Activated CD4-positive, alpha-beta T cell treated with anti-CD3 and anti-CD28 coated beads, Interleukin-2, amount 10 ng/mL, durations not matched to agents 24 days and 14 days (primary cell): ENCODE results near the gene MAPK8. TPM values are rescaled to one million over a fixed set of nuclear protein-coding genes. Genes with fewer than 3 reads are reported as not detected.

Source experiments
- DNase-seq: peaks from one replicate; pipeline ENCODE4 v3.0.0; 2022
- H3K27ac Mint-ChIP-seq: one replicate; pipeline ENCODE4 v1.8.0; 2022; ENCODE audit warnings: mild to moderate bottlenecking, mixed read lengths
- H3K27me3 Mint-ChIP-seq: one replicate; pipeline ENCODE4 v1.8.0; 2022; ENCODE audit warnings: mixed read lengths
- H3K36me3 Mint-ChIP-seq: one replicate; pipeline ENCODE4 v1.8.0; 2022; ENCODE audit warnings: low read depth, mild to moderate bottlenecking, mixed read lengths
- H3K4me1 Mint-ChIP-seq: one replicate; pipeline ENCODE4 v1.8.0; 2021; ENCODE audit warnings: mixed read lengths
- H3K4me3 Mint-ChIP-seq: one replicate; pipeline ENCODE4 v1.8.0; 2022; ENCODE audit warnings: mild to moderate bottlenecking, moderate library complexity, mixed read lengths
- H3K9me3 Mint-ChIP-seq: one replicate; pipeline ENCODE4 v1.8.0; 2021; ENCODE audit warnings: mixed read lengths
- intact Hi-C: fragments of 100-400 bp; cut with micrococcal nuclease; formaldehyde crosslinking; loops from one replicate; pipeline ENCODE4 v1.15.1; 2023
- total RNA-seq: library from RNA; stranded (reverse); gene quantifications from 2 replicates; pipeline ENCODE4 v1.2.3, GENCODE V29; 2022

MAPK8 gene
- total RNA-seq, 1 donor from 2014 or later, result 46.4 TPM

DNA sequence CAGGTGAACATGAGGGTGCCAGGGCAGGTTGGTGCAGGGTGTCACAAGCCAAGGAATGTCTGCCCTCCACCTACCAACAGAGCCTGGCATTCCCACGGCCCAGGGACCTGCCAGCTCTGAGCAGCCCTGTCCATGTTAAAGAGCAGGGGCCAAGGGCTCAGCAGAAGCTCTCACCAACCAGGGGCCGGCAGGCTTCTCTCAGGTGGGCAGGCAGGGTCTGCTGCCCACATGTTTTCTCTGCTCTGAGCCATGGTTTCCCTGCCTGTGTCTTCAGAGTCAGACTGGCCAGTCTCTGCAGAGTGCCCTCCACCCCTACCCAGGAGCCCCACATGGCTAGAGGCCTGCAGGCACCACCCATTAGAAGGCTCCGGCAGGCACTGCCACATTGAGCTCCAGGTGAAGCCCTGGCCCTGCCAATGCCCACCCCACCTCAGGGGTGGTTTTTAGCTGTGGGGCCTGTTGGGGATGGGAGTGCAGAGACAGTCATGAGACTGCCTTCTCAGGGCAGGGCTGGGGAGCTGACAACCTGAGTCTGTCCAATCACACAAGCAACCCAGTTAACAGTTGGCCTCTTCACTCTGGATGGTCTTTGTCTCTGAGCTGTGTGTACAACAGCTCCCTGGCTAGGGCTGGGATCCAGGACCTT is 162.5 kb downstream of the MAPK8 start:
- Mint-ChIP-seq H3K36me3 (no peaks in the 10 kb centered on the region), H3K27me3 (no peaks in the 10 kb centered on the region), H3K27ac (no peak overlapping the region), H3K4me3 (no peak overlapping the region), H3K9me3 (no peaks in the 10 kb centered on the region), H3K4me1 (no peaks in the 10 kb centered on the region)
- no peak for DNase-seq
- intact Hi-C loops, result no loop called here

DNA sequence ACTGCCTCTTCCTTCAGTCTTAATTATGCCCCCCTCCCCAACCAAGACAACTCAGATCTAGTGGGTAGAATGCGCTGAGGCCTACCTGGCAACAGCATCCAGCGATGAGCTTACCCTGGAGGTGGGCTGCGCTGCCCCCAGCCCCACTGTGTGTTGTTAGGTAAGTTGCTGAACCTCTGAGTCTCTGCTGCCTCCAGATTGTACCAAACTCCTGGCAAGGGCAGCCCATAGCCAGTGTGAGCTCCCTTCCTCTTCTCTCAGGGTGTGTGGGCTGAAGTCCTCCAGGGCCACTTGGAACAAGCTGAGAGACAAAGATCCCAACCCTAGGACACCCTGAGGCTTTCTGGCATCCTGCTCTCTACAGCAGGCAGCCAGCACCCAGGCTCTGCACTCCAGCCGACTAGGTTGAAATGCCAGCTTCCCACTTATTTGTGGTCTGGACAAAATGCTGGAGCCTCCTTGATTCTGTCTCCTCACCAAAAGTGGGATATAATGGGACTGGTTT is 163.1 kb downstream of the MAPK8 start:
- no peaks in the 10 kb centered on the region for H3K4me1 Mint-ChIP-seq
- no peaks in the 10 kb centered on the region for H3K36me3 Mint-ChIP-seq
- intact Hi-C loops, result no loop called here
- no peaks in the 10 kb centered on the region for H3K9me3 Mint-ChIP-seq
- no peaks in the 10 kb centered on the region for H3K27me3 Mint-ChIP-seq
- no peak overlapping the region for H3K4me3 Mint-ChIP-seq
- DNase-seq, result no peak
- H3K27ac Mint-ChIP-seq, result no peak overlapping the region

DNA sequence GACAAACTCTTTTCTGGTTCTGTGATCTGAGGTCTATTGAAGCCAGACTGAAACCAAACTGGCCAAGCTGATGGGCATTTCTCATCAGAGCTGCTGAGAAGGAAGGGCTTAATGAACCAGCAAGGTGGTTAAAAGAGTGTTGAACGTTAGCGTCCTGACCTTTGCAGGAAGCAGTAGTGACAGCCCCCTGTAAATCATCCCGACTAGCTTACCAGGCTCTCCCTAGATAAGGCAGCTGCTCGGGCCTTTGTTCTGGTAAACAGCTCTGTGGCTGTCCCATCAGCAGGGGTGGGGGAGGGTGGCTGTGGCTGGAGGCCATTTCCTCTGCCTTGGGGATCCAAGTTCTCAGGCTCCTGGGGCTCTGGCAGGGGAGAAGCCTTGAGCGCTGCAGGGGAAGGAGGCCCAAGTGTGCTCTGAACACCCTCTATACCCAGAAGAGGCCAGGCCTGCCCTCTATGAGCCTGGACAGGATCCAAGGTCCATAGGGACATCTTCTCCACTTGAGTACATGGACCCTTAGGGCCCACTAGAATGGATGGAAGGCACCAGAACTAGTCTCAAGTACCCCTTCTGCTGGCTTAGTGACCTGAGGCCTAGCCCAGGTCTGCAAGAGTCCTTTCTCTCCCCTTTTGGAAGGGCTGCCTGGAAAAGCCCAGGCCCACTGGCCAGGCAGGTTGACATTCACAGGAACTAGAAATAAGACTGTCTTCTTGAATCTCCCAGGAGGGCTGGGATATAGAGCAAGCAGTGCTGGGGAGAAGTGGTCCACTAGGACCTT is 163.8 kb downstream of the MAPK8 start:
- Mint-ChIP-seq H3K27ac (no peak overlapping the region), H3K4me1 (no peaks in the 10 kb centered on the region), H3K27me3 (peaks cover 1% of the 10 kb centered on the region), H3K36me3 (no peaks in the 10 kb centered on the region), H3K4me3 (no peak overlapping the region), H3K9me3 (no peaks in the 10 kb centered on the region)
- intact Hi-C loops, result no loop called here
- DNase-seq, result no peak

DNA sequence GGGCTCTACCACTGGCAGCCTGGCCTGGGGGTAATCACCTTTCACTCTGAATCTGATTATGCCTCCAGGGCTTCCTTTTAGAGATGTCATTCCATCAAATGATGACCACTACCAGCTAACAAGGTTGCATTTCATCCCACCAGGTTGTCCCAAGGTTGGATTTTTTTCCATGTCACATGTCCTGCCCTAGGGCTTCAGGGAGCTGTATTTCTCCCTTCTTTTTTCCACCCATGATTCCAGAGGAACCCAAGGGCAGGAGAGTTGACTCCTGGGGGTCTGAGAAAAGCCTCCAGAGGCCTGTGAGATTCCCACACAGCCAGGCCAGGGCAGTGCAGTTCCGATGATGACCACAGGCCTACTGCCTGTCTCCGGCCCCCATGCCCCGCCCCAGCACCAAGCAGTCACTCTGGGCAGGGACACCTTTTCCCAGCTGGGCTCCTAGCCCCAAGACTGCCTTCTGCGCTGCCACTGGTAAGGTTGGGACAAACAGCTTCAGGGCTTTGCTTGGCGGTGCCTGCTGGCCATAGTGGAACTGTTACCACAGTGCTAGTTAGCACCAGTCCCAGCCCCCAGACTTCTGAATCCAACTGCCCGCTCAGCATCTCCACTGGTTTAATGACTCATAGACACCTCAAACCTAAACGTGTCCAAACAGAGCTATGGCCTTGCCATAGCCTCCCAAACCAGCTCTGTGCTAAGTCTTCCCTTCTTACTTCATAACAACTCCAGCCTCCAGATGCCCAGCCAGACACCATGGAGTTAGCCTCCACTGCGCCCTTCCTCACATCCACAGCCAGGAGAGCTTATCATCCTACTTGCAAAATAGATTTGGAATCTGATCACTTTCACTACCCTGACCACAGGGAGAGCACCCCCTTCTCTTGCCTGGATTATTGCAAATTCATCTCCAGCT is 164.7 kb downstream of the MAPK8 start:
- intact Hi-C loops, result no loop called here
- H3K9me3 Mint-ChIP-seq, result no peaks in the 10 kb centered on the region
- DNase-seq, result no peak

DNA sequence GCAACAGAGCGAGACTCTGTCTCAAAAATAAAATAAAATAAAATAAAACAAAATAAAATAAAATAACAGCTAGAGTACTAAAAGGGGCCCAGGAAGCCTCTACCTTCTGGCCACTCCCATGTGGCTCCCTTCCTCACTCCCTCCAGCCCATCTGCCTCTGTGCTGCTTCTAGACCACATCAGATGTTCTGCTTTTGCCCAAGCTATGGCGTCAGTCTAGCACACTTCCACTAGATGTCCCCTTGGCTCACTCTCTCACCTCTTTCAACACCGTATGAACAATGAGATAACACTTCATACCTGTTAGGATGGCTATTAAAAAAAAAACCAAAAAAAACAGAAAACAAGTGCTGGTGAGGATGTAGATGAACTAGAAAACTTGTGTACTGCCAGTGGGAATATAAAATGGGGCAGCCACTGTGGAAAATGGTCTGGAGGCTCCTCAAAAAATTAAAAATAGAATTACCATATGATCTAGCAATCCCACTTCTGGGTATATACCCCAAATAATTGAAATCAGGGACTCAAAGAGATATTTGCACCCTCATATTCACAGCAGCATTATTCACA is 166.1 kb downstream of the MAPK8 start:
- intact Hi-C loops, result no loop called here

More for the DNA sequence above, 164.7 kb downstream of the MAPK8 start:
- Mint-ChIP-seq H3K4me3 (no peak overlapping the region), H3K4me1 (no peaks in the 10 kb centered on the region), H3K36me3 (no peaks in the 10 kb centered on the region), H3K27me3 (peaks cover 1% of the 10 kb centered on the region), H3K27ac (no peak overlapping the region)

DNA sequence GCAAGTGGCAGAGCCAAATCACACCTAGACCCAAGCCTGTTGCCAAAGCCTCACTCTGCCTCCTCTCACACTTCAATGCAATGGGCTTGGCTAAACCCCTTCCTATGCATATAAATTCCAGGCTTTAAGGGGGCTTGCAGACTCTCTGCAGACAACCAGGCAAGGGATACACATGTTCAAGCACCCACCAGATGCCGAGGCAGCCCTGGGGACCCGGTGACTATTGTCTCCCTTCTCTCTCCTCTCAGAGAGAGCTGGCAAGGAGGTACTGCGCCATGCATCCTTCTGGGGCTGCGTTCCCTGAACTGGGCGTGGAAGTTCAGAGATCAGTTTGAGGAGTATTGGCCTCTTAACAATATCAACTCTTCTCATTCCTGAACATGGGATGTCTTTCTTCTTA is 167.2 kb downstream of the MAPK8 start:
- no peaks in the 10 kb centered on the region for H3K9me3 Mint-ChIP-seq
- H3K27me3 Mint-ChIP-seq, result peaks cover 3% of the 10 kb centered on the region
- no peaks in the 10 kb centered on the region for H3K4me1 Mint-ChIP-seq
- H3K4me3 Mint-ChIP-seq, result no peak overlapping the region
- no peaks in the 10 kb centered on the region for H3K36me3 Mint-ChIP-seq
- intact Hi-C loops, result no loop called here
- DNase-seq, result no peak
- no peak overlapping the region for H3K27ac Mint-ChIP-seq

More for the DNA sequence above, 166.1 kb downstream of the MAPK8 start:
- Mint-ChIP-seq H3K9me3 (no peaks in the 10 kb centered on the region), H3K27me3 (peaks cover 3% of the 10 kb centered on the region), H3K36me3 (no peaks in the 10 kb centered on the region), H3K27ac (no peak overlapping the region), H3K4me1 (no peaks in the 10 kb centered on the region), H3K4me3 (no peak overlapping the region)
- DNase-seq, result no peak

DNA sequence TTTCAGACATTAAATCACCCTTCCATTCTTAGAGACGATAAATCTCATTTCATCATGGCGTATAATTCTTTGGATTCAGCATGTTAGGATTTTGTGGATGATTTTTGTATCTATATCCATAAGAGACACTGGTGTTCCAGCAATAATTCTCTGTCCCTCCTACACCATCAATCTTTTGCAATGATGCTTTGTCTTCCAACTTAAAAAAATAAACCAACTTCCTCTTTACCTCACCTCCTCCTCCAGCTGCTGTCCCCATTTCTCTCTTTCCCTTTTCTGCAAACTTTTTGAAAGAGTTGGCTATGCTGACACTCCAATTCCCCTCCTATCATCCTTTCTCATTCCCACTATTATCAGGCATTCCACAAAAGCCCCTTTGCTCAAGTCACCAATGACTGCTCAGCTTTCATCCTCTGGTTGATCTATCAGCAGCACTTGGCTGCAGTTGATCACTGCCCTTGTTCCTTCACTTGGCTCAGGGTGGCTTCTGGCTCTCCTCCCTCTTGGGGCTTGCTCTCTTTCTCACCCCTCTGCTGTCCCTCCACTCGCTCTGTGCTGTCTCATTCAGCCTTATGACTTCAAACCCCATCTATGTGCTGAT is 168.4 kb downstream of the MAPK8 start:
- Mint-ChIP-seq H3K36me3 (no peaks in the 10 kb centered on the region), H3K4me3 (no peak overlapping the region), H3K4me1 (no peaks in the 10 kb centered on the region), H3K27me3 (peaks cover 5% of the 10 kb centered on the region), H3K9me3 (no peaks in the 10 kb centered on the region), H3K27ac (no peak overlapping the region)
- DNase-seq, result no peak
- intact Hi-C loops, result no loop called here

DNA sequence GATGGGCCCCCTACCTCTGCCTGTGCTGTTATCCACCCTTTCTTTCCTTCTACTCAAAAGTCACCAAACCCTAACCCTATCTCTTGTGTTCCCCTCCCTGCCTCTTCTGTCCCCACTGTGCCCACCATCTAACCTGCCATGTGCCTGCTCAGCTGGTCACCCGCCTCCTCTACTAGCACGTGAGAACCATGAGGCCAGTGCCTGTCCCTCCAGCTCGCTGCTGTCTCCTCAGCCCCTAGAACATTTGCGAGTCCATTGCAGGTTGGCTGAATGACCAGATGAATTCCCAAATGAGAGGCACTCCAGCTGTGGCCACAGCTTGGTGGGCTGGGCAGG is 169.4 kb downstream of the MAPK8 start:
- Mint-ChIP-seq H3K36me3 (no peaks in the 10 kb centered on the region), H3K27ac (no peak overlapping the region), H3K9me3 (no peaks in the 10 kb centered on the region)

DNA sequence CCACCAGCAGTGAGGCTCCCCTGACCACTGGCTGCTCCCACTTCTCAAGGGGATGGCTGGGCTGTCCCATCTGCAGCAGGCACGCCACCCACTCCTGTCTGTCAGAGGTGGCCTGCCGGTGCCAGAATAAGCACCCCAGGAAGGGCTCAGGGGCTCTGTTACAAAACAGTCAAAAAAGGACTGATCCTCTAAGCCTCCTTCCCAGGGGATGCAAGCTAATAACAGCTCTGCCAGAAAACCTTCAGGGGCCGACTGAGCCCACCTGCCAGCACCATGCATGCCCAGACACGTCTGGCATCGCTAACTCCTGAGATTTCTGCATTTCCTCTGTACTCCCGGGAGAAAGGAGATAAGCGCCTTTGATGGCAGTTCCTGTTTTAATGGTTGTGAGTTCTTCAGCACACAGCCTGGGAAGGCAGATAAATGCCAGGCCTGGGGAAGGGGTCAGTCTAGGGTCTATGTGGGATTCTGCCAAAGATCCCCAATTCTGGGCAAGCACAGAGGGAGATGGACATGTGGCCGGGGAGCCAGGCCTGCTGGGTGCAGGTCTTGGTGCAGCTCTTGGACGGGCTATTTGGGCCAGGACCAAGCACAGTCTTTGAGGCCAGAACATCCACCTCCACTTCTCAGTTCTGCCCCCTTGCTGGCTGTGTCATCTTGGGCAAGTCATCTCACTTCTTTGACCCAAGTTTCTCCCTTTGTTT is 170.0 kb downstream of the MAPK8 start:
- no peak for DNase-seq

More for the DNA sequence above, 169.4 kb downstream of the MAPK8 start:
- DNase-seq, result no peak
- H3K4me3 Mint-ChIP-seq, result no peak overlapping the region
- H3K4me1 Mint-ChIP-seq, result no peaks in the 10 kb centered on the region
- peaks cover 5% of the 10 kb centered on the region for H3K27me3 Mint-ChIP-seq
- intact Hi-C loops, result no loop called here

DNA sequence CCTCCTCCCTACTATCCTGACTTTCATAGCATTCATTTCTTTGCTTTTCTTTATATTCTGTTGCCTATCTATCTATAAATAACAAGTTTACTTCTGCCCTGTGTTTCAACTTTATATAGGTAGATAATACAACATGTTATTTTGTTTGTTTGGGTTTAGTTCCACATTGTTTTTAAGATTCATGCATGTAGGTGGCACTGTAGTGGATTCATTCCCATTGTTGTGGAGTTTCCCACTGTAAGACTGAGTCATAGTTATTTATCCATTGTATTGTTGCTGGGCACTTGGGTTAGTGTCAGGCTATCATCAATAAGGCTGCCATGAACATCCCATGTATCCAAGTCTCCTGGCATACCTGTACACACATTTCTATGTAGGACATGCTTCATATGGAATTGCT is 170.7 kb downstream of the MAPK8 start:
- Mint-ChIP-seq H3K4me1 (no peaks in the 10 kb centered on the region), H3K4me3 (no peak overlapping the region), H3K36me3 (no peaks in the 10 kb centered on the region), H3K27ac (no peak overlapping the region), H3K27me3 (peaks cover 7% of the 10 kb centered on the region), H3K9me3 (no peaks in the 10 kb centered on the region)
- intact Hi-C loops, result no loop called here
- DNase-seq, result no peak

More for the DNA sequence above, 170.0 kb downstream of the MAPK8 start:
- Mint-ChIP-seq H3K4me3 (no peak overlapping the region), H3K4me1 (no peaks in the 10 kb centered on the region), H3K9me3 (no peaks in the 10 kb centered on the region), H3K27me3 (peaks cover 5% of the 10 kb centered on the region), H3K27ac (no peak overlapping the region), H3K36me3 (no peaks in the 10 kb centered on the region)
- intact Hi-C loops, result no loop called here

DNA sequence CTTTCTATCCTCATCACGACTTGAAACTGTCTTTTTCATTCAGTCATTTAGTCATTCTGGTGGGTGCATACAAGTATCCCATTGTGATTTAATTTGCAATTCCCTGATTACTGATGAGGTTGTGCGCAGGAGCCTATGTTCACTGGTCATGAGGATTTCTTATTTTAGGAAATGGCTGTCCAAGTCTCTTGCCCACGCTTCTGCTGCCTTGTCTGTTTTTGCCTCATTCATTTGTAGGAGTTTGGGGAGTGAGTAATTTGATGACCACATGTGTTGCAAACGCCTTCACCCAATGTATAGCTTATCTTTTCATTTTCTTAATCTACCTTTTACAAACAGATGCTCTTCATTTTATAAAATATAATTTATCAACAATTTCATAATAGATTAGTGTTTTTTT is 171.1 kb downstream of the MAPK8 start:
- Mint-ChIP-seq H3K4me1 (no peaks in the 10 kb centered on the region), H3K4me3 (no peak overlapping the region), H3K27me3 (peaks cover 9% of the 10 kb centered on the region), H3K9me3 (no peaks in the 10 kb centered on the region), H3K27ac (no peak overlapping the region), H3K36me3 (no peaks in the 10 kb centered on the region)
- DNase-seq, result no peak
- intact Hi-C loops, result no loop called here

DNA sequence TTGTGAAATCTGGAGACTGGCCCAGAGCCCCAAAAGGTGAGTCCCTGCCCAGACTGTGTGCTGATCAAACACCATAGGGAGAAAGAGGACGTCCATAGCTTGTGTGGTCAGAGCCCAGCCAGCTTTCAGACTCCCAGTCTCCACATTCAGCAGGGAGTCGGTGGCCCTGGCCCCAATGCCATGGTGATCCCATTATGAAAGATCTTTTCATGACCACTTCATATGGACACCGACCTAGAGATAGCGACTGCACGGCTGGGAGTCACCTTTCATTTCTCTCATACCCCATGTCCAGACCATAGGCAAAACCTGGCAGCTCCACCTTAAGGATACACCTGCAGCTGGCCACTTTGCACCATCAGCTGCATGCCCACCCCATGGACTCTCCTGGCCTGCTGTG is 172.0 kb downstream of the MAPK8 start:
- intact Hi-C loops, result no loop called here

More for the DNA sequence above, 172.0 kb downstream of the MAPK8 start:
- Mint-ChIP-seq H3K27ac (no peak overlapping the region), H3K4me1 (no peaks in the 10 kb centered on the region), H3K9me3 (no peaks in the 10 kb centered on the region), H3K27me3 (peaks cover 15% of the 10 kb centered on the region), H3K36me3 (no peaks in the 10 kb centered on the region), H3K4me3 (no peak overlapping the region)
- DNase-seq, result no peak
